ENCODE data around the gene FDX2.

The FDX2 gene

GRCh38 chr19:10321874-10322835 is 6.3 kb upstream of the FDX2 start:
- no peak overlapping the region for H3K27ac ChIP-seq
- intact Hi-C loops (cut with DNase I; ENCODE audit: low total_unique reads): no loop called here
- H3K4me3 ChIP-seq: no peak overlapping the region
- no peak for DNase-seq
- no peaks in the 10 kb centered on the region for H3K9me3 ChIP-seq
- no peaks in the 10 kb centered on the region for H3K27me3 ChIP-seq
- no peak for TF ChIP-seq CTCF (IDR thresholded peaks at IDR 0.05)
- peaks cover 79 to 100% (median 91%) of the 10 kb centered on the region in 3 donors for H3K36me3 ChIP-seq
- H3K4me1 ChIP-seq: no peaks in the 10 kb centered on the region

- DNase-seq: no peak
- no peak for TF ChIP-seq CTCF (IDR thresholded peaks at IDR 0.05)
- H3K27me3 ChIP-seq: no peaks in the 10 kb centered on the region
- H3K9me3 ChIP-seq: no peaks in the 10 kb centered on the region
- no peak overlapping the region for H3K4me3 ChIP-seq
- H3K36me3 ChIP-seq: peaks cover 73 to 100% (median 87%) of the 10 kb centered on the region in 3 donors
- intact Hi-C loops (cut with DNase I; ENCODE audit: low total_unique reads): no loop called here
- H3K27ac ChIP-seq: no peak overlapping the region
- peaks cover 0 to 2% (median 0%) of the 10 kb centered on the region in 4 donors for H3K4me1 ChIP-seq
These were observed 5.6 kb upstream of the FDX2 start for GRCh38 chr19:10321417-10321797.

GRCh38 chr19:10320602-10321416 is 5.0 kb upstream of the FDX2 start:
- intact Hi-C loops (cut with DNase I; ENCODE audit: low total_unique reads): no loop called here
- TF ChIP-seq CTCF (IDR thresholded peaks at IDR 0.05): no peak
- Histone ChIP-seq H3K9me3 (no peaks in the 10 kb centered on the region), H3K36me3 (peaks cover 67 to 94% (median 81%) of the 10 kb centered on the region in 3 donors), H3K27ac (no peak overlapping the region), H3K4me1 (peaks cover 0 to 8% (median 5%) of the 10 kb centered on the region in 4 donors), H3K27me3 (no peaks in the 10 kb centered on the region), H3K4me3 (no peak overlapping the region)
- no peak for DNase-seq

- Histone ChIP-seq H3K4me3 (no peak overlapping the region), H3K9me3 (no peaks in the 10 kb centered on the region), H3K27ac (no peak overlapping the region), H3K36me3 (peaks cover 49 to 76% (median 63%) of the 10 kb centered on the region in 3 donors), H3K4me1 (peaks cover 0 to 16% (median 10%) of the 10 kb centered on the region in 4 donors), H3K27me3 (no peaks in the 10 kb centered on the region)
- no peak for DNase-seq
- no peak for TF ChIP-seq CTCF (IDR thresholded peaks at IDR 0.05)
- intact Hi-C loops (cut with DNase I; ENCODE audit: low total_unique reads): no loop called here
These were observed 3.2 kb upstream of the FDX2 start for GRCh38 chr19:10318807-10319682.
